ENCODE measurements around the gene DPH6.

DPH6 gene

GRCh38 chr15:35557012-35557411 lies 11.0 kb upstream of the DPH6 start:
- no peak for DNase-seq (ENCODE audit: extremely low read depth, low read depth)
- TF ChIP-seq, protein P1, sequence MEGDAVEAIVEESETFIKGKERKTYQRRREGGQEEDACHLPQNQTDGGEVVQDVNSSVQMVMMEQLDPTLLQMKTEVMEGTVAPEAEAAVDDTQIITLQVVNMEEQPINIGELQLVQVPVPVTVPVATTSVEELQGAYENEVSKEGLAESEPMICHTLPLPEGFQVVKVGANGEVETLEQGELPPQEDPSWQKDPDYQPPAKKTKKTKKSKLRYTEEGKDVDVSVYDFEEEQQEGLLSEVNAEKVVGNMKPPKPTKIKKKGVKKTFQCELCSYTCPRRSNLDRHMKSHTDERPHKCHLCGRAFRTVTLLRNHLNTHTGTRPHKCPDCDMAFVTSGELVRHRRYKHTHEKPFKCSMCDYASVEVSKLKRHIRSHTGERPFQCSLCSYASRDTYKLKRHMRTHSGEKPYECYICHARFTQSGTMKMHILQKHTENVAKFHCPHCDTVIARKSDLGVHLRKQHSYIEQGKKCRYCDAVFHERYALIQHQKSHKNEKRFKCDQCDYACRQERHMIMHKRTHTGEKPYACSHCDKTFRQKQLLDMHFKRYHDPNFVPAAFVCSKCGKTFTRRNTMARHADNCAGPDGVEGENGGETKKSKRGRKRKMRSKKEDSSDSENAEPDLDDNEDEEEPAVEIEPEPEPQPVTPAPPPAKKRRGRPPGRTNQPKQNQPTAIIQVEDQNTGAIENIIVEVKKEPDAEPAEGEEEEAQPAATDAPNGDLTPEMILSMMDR (IDR thresholded peaks at IDR 0.05; ENCODE audit: low read depth, low read length, missing control alignments), result no peak
- H3K4me3 ChIP-seq (replicated peaks; ENCODE audit: low read depth, low read length), result no peak overlapping the region

DNA sequence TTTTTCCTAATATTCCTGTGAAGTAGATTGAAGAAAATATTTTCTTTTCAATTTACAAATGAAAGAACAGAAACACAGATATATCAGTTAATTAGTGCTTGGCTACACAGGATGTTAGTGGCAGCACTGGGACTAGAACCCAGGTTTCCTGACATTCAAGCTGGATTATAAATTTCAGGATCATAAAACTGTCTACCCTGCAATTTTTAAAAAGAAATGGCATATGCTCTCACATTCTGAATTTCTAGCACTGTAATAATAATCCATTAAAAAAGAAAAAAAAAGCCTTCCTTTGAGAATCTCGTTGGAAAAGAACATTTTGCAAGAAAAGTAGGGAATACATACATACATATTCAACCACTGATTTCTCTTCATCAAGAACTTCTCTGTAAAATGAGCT lies 9.3 kb upstream of the DPH6 start:
- no peak overlapping the region for H3K4me3 ChIP-seq (replicated peaks; ENCODE audit: low read depth, low read length)
- no peak for DNase-seq (ENCODE audit: extremely low read depth, low read depth)
- TF ChIP-seq, protein P1 (IDR thresholded peaks at IDR 0.05; ENCODE audit: low read depth, low read length, missing control alignments), result no peak

DNA sequence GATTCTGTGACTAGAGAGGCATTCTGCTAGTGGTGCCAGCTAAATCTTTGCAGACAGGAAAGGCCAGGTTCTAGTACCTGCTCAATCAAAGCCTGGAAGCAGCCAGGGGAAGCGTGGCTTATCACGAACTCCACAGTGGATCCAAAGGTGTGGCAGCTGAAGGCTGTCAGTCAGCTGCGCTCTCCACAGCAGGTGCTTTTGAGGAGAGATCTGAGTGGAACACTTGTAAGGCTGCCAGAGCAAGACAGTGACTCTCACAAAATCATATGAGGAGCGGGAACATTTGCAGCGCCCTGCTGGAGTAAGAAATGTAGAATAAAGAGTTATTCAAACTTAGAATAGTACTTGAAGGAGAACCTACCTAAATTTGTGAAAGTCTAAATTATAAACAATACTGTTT lies 5.0 kb upstream of the DPH6 start:
- no peak overlapping the region for H3K4me3 ChIP-seq (replicated peaks; ENCODE audit: low read depth, low read length)
- no peak for DNase-seq (ENCODE audit: extremely low read depth, low read depth)
- TF ChIP-seq, protein P1 (IDR thresholded peaks at IDR 0.05; ENCODE audit: low read depth, low read length, missing control alignments), result no peak

GRCh38 chr15:35549567-35549966 lies 3.6 kb upstream of the DPH6 start:
- H3K4me3 ChIP-seq (replicated peaks; ENCODE audit: low read depth, low read length), result no peak overlapping the region
- DNase-seq (ENCODE audit: extremely low read depth, low read depth), result no peak

DNA sequence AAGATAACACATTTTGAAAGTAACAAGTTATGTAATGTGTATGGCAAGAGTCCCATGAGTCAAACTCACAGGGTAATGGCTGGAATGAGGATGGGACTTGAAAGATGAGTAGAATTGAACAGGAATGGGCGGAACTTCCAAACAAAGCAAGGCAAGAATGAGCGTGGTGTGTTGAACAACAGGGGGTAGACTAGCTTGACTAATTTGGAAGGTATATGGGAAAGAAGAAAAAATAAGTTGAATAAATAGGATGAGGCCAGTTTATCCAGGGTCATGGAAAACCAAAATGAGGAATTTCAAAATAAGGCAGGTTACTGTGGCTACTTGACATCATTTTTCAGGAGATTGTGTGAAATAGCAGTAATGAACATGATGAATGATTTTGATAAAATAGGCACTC lies 2.5 kb upstream of the DPH6 start:
- no peak for DNase-seq (ENCODE audit: extremely low read depth, low read depth)
- no peak overlapping the region for H3K4me3 ChIP-seq (replicated peaks; ENCODE audit: low read depth, low read length)
- TF ChIP-seq, protein P1 (IDR thresholded peaks at IDR 0.05; ENCODE audit: low read depth, low read length, missing control alignments), result no peak

More at GRCh38 chr15:35549567-35549966, 3.6 kb upstream of the DPH6 start:
- TF ChIP-seq, protein P1 (IDR thresholded peaks at IDR 0.05; ENCODE audit: low read depth, low read length, missing control alignments), result no peak

GRCh38 chr15:35547775-35548364 lies 1.9 kb upstream of the DPH6 start:
- no peak overlapping the region for H3K4me3 ChIP-seq (replicated peaks; ENCODE audit: low read depth, low read length)
- no peak for DNase-seq (ENCODE audit: extremely low read depth, low read depth)
- TF ChIP-seq, protein P1 (IDR thresholded peaks at IDR 0.05; ENCODE audit: low read depth, low read length, missing control alignments), result no peak
